GM10266 (cell line): ENCODE measurements around the gene PADI1.
"Not testable (repeated sequence)": the region's sequence is repeated elsewhere in the genome, so short reads cannot be mapped to it uniquely, and the experiment has no call there.

ENCODE experiments used
- DNase-seq: peaks from one replicate; pipeline ENCODE4 v3.0.0; 2012; ENCODE audit errors: extremely low spot score
- TF ChIP-seq, protein P1 (sequence below): IDR thresholded peaks from 2 replicates; pipeline ENCODE4 v1.5.1; 2012; ENCODE audit warnings: mild to moderate bottlenecking, low read depth; ENCODE audit not compliant: control insufficient read depth, insufficient read depth; ENCODE audit errors: missing control alignments

PADI1 gene

DNA sequence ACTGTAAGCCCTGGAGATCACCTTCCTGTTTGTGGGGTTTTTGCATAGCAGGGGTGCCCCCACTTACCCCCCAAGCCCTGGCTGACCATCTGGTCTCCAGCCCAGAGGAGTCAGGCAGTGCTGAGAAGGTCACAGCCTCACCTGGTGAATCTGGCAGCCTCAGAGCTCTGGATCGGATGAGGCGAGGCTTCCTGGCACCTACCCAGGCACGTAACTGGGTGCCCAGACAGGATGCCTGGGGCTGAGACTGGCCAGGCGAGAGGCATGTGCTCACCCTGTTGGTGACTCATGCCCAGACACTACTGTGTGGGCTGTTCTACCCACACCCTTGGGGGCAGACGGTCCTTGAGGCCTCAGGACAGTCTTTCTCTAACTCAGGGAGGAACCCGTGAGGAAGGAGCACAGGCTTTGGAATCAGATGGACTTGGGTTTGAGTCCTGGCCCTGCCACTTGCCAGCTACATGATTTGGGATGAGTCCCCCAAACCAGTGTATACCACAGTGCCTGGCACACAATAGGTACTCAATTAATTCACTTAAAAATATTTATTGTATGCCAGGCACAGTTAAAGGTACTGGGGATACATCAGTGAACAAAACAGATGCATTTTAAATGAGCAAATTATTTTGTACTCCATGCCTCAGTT is 28.9 kb downstream of the PADI1 start:
- TF ChIP-seq, protein P1, sequence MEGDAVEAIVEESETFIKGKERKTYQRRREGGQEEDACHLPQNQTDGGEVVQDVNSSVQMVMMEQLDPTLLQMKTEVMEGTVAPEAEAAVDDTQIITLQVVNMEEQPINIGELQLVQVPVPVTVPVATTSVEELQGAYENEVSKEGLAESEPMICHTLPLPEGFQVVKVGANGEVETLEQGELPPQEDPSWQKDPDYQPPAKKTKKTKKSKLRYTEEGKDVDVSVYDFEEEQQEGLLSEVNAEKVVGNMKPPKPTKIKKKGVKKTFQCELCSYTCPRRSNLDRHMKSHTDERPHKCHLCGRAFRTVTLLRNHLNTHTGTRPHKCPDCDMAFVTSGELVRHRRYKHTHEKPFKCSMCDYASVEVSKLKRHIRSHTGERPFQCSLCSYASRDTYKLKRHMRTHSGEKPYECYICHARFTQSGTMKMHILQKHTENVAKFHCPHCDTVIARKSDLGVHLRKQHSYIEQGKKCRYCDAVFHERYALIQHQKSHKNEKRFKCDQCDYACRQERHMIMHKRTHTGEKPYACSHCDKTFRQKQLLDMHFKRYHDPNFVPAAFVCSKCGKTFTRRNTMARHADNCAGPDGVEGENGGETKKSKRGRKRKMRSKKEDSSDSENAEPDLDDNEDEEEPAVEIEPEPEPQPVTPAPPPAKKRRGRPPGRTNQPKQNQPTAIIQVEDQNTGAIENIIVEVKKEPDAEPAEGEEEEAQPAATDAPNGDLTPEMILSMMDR = no peak

DNA sequence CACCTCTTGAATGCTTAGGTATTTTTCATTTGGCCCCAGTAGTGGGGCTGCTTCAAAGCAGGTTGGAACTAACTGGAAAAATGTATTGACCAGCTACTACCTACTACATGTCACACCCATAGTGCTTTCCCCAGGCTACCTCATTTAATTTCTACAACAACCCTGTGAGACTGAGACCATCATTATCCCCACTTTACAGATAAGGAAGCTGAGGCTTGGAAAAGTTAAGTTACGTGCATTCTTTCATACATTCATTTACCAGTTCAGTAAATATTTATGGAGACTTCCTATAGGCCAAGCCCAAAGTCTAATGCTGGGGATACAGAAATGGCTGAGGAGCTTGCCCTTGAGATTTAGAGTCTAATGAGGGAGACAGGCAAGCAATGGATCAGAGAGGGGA is 29.5 kb downstream of the PADI1 start:
- TF ChIP-seq, protein P1 = no peak
- DNase-seq = no peak

More for the DNA sequence above, 28.9 kb downstream of the PADI1 start:
- no peak for DNase-seq

DNA sequence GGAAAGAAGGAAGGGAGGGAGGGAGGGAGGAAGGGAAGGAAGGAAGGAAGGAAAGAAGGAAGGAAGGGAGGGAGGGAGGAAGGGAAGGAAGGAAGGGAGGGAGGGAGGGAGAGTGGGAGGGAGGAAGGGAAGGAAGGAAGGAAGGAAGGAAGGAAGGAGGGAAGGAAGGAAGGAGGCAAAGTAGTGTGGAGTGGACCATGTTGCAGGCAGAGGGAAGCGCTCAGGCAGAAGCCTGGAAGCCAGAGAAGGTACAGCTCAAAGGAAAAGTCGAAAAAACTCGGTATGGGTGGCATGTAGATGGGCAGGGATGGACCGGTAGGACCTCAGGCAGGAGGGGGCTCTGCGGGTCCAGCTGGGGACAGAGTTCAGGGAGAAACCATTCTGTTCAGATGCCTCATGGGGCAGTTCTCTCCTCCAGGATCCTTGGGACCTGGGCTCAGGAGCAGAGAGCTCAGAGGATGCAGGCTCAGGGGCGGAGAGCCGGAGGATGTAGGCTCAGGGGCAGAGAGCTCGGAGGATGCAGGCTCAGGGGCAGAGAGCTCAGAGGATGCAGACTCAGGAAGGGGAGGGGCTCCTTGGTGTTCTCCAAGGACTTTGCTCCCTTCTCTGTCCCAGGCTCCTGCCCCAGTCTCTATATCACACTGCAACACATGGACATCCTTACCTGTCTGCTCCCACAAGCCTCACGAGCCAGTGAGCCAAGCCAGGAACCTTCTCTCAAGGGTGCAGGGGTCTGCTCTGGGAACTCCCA is 30.4 kb downstream of the PADI1 start:
- TF ChIP-seq, protein P1 = no peak
- DNase-seq = no peak

DNA sequence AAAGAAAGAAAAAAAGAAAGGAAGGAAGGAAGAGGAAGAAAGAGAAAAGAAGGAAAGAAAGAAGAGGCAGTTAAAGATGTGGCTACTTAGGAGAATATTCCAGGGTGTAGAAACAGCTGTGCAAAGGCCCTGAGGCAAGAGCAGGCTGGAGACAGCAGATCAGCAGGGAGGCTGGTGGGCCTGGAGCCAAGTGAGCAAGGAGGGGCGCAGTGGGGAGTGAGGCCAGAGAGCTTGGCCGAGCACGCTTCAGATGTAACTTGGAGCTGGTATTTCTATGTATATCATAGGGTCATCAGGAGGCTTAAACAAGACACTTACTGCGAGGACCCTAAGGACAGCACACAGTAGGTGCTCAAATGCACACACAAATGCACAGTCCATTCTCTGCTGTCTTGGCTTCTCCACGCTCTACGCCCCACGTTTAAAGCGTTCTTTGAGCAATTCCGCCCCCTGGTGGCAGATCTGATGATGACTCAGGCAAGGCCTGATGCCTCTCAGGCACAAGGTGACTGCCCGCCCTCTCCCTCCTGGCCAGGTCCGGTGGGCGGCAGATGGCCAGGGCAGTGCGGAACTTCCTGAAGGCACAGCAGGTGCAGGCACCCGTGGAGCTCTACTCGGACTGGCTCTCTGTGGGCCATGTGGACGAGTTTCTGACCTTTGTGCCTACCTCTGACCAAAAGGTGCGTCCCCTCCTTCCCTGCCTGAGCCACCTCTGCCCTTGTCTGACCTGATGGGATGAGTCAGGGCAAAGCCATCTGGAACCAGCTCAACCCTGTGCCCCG is 32.0 kb downstream of the PADI1 start:
- TF ChIP-seq, protein P1 = peak; percentile 89
- DNase-seq = peak; percentile 84

GRCh38 chr1:17237561-17237903 is 32.6 kb downstream of the PADI1 start:
- DNase-seq = no peak
- TF ChIP-seq, protein P1 = no peak

- DNase-seq = peak; percentile 65
- TF ChIP-seq, protein P1 = no peak
Measured at GRCh38 chr1:17239420-17239819, 34.5 kb downstream of the PADI1 start.

GRCh38 chr1:17241011-17241779 is 36.3 kb downstream of the PADI1 start:
- DNase-seq = not testable (repeated sequence)

GRCh38 chr1:17241780-17242074 is 36.8 kb downstream of the PADI1 start:
- not testable (repeated sequence) for DNase-seq
